ENCODE data around the gene NARS2.
"Not testable (repeated sequence)": the region's sequence is repeated elsewhere in the genome, so short reads cannot be mapped to it uniquely, and the experiment has no call there.

DNA sequence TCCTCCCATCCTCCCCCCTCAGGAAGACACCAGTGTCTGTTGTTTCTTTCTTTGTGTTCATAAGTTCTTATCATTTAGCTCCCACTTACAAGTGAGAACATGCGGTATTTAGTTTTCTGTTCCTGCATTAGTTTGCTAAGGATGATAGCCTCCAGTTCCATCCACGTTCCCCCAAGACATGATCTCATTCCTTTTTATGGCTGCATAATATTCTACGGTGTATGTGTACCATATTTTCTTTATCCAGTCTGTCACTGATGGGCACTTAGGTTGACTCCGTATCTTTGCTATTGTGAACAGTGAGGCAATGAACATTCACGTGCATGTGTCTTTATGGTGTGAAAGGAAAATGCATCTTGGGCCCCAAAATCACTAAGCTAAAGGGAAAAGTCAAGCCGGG, 22.5 kb downstream of the NARS2 start:
- not testable (repeated sequence) for TF ChIP-seq POLR2A, POLR2AphosphoS5 (IDR thresholded peaks at IDR 0.05; ENCODE audit: low read depth, low read length)

Data from GM12891 (cell line).